Measurements from ENCODE around the gene SPEN. TPM values are rescaled to one million over a fixed set of nuclear protein-coding genes. Genes with fewer than 3 reads are reported as not detected.

SPEN gene
- total and polyA plus RNA-seq, 9 of the 15 experiments (the other 6 are each of a cell fraction or from before 2014, with no cell fraction given), result 5.7 to 87.5 (median 27.2) TPM

DNA sequence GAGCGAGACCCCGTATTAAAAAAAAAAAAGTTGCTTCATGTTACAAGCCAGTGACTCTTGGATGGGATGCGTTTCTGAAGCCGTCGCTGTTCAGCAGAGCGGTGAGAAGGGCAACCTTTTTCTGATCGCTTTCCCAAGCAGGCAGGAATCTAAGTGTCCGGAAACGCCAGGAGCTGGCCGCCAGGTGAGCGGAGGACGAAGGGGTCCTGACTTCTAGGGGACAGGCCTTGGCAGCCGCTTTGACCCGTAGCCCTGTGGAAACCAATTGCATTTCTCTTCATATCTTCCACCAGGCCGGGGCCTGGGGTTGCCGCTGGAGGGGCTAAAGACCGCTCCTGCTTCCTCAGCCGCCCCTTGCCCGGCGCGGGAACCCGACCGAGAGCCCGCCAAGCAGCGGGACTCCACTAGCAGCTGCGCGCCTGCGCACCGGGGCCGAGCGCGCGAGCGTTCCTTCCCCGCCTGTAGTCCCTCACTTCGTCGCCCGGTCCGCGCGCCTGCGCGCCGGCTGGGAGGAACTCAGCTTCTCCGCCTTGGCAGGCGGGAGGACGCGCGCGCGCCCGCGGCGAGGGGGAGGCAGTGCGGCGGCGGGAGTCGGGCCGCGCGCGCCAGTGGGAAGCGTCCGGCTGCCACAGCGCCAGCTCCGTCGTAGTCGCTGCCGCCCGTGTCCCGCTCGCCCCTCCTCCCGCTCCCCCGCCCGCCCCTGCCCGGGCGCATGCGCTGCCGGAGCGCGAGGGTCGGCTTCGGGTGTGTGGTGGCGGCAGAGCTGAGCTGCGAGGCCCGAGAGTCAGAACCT lies at the start of gene SPEN (continued):
- TF ChIP-seq, protein P1, sequence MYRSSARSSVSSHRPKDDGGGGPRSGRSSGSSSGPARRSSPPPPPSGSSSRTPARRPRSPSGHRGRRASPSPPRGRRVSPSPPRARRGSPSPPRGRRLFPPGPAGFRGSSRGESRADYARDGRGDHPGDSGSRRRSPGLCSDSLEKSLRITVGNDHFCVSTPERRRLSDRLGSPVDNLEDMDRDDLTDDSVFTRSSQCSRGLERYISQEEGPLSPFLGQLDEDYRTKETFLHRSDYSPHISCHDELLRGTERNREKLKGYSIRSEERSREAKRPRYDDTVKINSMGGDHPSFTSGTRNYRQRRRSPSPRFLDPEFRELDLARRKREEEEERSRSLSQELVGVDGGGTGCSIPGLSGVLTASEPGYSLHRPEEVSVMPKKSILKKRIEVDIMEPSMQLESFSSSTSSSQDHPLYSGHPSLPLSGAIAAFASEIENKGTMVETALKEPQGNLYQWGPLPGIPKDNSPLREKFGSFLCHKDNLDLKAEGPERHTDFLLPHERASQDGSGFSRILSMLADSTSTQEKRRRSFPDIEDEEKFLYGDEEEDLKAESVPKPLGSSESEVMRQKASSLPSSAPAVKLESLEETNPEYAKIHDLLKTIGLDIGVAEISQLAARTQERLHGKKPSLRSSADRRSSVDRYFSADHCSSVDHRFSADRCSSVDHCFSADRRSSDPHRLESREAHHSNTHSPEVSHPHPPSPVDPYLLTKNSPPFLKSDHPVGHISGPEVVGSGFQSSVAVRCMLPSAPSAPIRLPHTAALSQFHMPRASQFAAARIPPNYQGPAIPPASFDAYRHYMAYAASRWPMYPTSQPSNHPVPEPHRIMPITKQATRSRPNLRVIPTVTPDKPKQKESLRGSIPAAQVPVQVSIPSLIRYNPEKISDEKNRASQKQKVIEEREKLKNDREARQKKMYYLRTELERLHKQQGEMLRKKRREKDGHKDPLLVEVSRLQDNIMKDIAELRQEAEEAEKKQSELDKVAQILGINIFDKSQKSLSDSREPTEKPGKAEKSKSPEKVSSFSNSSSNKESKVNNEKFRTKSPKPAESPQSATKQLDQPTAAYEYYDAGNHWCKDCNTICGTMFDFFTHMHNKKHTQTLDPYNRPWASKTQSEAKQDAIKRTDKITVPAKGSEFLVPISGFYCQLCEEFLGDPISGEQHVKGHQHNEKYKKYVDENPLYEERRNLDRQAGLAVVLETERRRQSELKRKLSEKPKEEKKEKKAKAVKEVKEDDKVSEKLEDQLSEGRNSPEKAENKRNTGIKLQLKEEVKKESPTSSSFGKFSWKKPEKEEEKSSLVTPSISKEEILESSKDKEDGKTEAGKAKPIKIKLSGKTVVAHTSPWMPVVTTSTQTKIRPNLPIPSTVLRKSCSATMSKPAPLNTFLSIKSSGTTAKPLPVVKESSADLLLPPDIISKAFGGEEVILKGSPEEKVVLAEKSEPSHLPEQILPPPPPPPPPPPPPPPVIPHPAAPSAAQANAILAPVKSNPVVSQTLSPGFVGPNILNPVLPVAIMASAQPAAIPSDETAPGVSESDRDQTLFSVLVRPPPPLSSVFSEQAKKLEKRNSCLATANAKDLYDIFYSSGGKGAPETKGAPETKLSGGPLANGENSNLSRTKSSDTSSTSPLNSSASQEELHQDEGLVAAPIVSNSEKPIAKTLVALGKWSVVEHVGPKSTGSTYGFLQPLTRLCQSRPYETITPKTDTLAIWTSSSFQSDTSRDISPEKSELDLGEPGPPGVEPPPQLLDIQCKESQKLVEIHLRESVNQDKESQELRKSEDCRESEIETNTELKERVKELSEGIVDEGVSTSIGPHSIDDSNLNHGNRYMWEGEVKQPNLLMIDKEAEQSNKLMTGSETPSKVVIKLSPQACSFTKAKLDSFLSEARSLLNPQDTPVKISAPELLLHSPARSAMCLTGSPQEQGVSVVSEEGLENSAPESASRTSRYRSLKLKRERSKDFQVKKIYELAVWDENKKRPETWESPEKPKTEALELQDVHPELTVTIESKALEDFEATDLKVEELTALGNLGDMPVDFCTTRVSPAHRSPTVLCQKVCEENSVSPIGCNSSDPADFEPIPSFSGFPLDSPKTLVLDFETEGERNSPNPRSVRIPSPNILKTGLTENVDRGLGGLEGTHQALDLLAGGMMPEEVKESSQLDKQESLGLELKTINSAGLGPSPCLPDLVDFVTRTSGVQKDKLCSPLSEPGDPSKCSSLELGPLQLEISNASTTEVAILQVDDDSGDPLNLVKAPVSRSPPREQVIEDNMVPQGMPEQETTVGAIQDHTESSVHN (IDR thresholded peaks at IDR 0.05; ENCODE audit: borderline replicate concordance in 1 of 2, low read depth in 1 of 2), result no peak
- TF ChIP-seq, protein P2, sequence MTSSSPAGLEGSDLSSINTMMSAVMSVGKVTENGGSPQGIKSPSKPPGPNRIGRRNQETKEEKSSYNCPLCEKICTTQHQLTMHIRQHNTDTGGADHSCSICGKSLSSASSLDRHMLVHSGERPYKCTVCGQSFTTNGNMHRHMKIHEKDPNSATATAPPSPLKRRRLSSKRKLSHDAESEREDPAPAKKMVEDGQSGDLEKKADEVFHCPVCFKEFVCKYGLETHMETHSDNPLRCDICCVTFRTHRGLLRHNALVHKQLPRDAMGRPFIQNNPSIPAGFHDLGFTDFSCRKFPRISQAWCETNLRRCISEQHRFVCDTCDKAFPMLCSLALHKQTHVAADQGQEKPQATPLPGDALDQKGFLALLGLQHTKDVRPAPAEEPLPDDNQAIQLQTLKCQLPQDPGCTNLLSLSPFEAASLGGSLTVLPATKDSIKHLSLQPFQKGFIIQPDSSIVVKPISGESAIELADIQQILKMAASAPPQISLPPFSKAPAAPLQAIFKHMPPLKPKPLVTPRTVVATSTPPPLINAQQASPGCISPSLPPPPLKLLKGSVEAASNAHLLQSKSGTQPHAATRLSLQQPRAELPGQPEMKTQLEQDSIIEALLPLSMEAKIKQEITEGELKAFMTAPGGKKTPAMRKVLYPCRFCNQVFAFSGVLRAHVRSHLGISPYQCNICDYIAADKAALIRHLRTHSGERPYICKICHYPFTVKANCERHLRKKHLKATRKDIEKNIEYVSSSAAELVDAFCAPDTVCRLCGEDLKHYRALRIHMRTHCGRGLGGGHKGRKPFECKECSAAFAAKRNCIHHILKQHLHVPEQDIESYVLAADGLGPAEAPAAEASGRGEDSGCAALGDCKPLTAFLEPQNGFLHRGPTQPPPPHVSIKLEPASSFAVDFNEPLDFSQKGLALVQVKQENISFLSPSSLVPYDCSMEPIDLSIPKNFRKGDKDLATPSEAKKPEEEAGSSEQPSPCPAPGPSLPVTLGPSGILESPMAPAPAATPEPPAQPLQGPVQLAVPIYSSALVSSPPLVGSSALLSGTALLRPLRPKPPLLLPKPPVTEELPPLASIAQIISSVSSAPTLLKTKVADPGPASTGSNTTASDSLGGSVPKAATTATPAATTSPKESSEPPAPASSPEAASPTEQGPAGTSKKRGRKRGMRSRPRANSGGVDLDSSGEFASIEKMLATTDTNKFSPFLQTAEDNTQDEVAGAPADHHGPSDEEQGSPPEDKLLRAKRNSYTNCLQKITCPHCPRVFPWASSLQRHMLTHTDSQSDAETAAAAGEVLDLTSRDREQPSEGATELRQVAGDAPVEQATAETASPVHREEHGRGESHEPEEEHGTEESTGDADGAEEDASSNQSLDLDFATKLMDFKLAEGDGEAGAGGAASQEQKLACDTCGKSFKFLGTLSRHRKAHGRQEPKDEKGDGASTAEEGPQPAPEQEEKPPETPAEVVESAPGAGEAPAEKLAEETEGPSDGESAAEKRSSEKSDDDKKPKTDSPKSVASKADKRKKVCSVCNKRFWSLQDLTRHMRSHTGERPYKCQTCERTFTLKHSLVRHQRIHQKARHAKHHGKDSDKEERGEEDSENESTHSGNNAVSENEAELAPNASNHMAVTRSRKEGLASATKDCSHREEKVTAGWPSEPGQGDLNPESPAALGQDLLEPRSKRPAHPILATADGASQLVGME (CRISPR knock-in tag; IDR thresholded peaks at IDR 0.05), result no peak
- TF ChIP-seq SMAD4 (CRISPR knock-in tag; conservative IDR thresholded peaks at IDR 0.05), result peak; percentile 86
- TF ChIP-seq, protein P3, sequence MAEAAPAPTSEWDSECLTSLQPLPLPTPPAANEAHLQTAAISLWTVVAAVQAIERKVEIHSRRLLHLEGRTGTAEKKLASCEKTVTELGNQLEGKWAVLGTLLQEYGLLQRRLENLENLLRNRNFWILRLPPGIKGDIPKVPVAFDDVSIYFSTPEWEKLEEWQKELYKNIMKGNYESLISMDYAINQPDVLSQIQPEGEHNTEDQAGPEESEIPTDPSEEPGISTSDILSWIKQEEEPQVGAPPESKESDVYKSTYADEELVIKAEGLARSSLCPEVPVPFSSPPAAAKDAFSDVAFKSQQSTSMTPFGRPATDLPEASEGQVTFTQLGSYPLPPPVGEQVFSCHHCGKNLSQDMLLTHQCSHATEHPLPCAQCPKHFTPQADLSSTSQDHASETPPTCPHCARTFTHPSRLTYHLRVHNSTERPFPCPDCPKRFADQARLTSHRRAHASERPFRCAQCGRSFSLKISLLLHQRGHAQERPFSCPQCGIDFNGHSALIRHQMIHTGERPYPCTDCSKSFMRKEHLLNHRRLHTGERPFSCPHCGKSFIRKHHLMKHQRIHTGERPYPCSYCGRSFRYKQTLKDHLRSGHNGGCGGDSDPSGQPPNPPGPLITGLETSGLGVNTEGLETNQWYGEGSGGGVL (CRISPR knock-in tag; IDR thresholded peaks at IDR 0.05), result no peak

Data from K562 (cell line).